GM19025 (cell line): ENCODE data around the gene OR6Q1.

Experiments used
- ATAC-seq: cut with Tn5 transposase; IDR thresholded peaks from one replicate; pipeline ENCODE4 v1.9.1; 2021; ENCODE audit warnings: mild to moderate bottlenecking, low read depth, moderate library complexity; ENCODE audit not compliant: unreplicated experiment

The OR6Q1 gene

DNA sequence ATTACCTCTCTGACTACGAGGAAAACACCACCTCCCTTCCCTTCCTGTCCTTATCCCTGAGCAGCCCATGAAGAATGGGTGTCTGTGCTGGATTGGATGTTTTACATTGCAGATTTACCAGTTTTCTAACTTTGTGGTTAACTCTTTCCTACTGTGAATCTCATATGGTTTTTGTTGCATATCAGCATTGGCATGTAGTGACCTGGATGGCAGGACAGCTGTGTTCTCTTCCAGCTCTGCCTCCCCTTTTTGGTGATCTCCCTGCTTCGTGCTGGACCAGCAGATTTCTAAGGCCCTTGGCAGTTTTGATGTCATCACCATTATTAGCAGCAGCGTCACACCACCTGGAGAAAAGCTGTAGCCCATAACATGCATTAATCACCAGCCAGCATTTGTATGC, 26.7 kb downstream of the OR6Q1 start:
- ATAC-seq: no peak

DNA sequence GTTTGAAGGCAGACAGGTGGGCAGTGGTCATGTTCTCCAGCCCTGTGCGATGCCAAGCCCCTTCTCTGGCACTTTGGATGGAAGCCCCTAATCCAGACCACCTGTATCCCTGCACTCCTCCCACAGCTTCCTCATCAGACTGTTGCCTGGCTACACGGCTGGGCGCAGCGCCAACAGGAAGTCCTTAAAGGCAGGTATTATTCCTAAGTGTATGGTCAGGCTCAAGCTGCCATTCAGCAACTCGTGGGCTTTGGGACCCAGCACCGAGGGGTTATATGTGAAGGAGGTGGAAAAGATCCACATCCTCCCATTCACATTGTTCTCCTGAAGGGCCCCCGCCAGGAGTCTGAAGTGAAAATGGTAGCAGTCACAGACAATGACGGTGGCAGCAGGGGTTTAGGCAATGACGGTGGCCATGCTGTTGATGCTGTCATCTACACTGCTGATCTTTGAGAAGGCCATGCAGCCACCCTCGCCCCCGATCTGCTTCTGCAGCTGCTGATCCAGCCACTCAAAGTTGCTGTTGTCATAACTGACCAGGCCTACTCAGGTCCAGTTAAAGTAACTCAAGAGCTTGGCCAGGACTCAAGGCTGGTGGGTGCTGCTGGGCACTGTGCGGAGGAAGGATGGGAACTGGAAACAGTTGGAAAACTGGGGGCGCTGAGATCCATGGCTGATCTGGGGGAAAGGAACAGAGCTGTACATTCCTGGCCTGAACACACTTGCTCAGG, 27.7 kb downstream of the OR6Q1 start:
- no peak for ATAC-seq

DNA sequence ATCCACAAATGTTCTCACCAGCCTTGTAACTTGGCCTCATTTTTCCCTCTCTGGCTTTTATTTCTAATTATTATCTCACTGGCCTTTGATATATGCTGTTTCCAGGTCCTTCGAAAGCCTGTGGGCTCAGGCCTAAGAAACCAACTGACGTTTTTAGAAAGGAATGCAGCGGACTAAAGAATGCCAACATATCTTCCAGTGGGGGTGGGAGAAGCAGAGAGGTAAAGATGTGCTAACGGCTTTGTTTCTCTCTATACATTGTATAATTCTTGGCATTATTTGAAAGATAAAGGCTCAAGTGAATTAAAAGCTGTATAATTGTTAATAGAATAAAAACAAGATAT, 28.2 kb downstream of the OR6Q1 start:
- no peak for ATAC-seq

DNA sequence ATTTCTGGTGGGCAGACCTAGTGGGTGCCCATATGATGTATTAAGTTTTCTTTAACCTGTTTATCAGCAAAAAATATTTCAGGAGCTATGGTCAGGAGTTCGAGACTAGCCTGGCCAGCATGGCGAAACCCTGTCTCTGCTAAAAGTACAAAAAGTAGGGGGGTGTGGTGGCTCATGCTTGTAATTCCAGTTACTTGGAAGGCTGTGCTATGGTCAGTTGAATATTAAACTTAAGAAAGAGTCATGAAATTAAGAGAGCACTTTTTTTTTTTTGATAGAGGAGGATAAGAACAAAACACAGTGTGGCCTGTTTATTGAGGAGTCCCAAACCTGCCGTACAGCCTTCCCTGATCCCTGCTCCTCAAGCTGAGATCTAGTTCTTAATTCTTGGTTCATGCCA, 29.8 kb downstream of the OR6Q1 start:
- ATAC-seq: no peak

DNA sequence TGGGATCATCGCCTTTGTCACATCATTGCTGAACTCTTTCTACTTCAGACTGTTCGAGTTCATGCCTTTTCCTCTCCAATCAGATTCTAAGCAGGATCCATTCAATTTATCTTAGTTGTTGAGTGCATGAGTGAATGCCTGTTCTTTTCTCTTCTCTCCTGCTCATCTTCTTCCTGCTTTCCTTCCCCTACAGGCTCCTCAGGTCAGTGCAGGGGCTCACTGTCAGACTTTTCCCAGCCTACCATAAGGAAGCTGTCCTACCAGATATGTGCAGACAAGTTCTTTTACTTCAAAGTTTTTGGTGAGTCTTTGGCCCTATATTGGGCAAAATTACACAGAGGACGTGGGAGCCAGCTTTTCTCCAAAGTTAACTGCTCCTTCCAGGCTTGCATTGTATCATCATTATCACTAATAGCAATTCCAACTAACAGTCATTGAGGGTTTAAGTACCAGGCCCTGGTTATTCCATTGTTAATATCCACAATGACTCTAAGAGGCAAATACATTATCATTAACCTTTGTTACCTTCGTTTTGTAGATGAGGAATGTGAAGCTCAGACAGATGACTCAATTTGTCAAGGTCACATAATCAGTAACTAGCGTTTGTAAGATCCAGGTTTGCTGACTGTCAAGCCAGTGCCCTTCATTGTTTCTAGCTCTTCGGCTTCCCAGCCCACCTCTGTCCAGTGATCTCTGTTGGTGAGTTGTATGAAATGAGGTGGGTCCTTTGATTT, 30.4 kb downstream of the OR6Q1 start:
- no peak for ATAC-seq

DNA sequence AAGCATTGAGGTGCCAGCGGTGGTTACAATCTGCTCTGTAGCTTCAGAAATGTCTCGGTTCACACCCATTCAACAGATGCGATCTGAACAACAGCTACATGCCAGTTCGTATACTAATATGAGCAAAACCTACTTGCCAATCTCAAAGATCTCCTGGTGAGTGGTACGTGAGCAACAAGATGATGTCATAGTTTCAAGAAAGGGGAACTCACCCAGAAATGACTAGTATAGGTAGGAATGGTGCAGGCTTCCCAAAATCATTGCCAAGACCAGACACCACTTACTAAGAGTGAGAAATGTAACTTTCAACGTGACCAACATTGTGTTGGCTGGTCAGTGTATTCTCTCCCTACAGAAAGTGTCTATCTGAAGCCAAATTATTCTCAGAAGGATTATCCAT, 31.1 kb downstream of the OR6Q1 start:
- no peak for ATAC-seq

DNA sequence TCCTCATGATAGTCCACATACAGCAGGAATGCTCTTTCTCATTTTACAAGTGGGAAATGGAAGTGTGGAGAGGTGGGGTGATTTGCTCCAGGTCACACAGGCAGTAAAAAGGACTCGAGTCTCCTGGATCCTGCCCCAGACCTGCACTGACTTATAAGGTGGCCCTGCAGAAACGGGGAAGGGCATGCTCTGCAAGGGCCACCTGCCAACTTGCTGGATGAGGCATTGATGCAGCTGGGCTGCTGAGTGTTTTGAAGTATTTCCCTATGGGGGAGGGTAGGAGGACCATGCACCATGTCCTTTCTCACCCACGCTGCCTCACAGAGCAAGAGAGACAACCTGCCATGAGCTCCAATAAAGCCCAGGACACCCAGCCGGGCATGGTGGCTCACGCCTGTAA, 36.9 kb downstream of the OR6Q1 start:
- no peak for ATAC-seq

DNA sequence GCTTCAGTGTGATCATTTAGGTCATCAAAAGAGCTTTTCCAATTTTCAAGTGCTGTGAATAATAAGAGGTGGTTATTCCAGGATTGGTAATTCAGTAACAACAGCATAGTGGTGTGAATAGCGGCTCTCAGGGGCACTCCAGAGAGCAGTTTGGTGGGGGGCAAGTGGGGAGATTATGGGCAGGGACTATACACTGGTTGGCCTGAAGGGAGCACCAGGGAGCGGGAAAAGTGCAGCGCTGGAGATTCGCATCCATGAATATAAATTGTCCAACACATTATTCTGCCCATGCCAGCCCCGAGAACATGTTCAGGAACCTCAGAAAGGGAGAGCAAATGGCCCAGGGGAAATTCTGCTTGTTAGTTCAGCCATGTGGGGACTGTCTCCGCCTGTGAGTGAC, 37.9 kb downstream of the OR6Q1 start:
- no peak for ATAC-seq

DNA sequence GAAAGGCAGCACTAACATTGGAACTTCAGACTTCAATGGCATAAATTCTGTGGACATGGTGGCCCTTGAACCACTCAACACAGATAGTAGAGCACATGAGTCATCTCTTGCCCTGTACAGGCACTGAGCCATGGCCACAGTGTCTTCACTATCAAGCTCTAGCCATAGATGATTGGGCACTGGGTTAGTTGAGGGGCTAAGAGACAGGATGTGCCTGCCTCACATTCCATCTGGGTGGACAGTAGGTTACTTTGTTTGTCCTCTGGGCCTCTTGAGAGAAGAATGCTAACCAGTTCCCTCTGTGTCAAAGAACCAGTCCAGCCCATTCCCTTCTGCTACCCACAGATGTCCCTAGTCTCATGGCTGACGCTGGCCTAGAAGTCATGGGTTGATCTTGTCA, 39.8 kb downstream of the OR6Q1 start:
- no peak for ATAC-seq

DNA sequence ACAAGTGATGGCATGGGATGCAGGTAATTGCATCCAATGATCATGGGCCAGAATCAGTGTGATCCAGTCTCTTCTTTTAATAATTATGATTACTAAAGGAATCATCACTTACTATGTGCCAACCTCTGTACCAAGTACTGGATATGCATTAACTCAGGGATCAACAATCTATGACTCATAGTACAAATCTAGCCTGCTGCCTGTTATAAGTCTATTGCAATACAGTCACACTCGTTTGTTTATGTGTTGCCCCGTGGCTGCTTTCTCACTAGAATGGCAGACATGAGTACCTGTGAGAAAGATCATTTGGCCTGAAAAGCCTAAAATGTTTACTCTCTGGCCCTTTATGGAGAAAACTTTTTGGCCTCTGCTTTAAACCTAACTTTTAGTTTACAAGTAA, 45.0 kb downstream of the OR6Q1 start:
- no peak for ATAC-seq
